Neural progenitor cell (in vitro differentiated cells): ENCODE results near the gene BUD23. TPM values are rescaled to one million over a fixed set of nuclear protein-coding genes. Genes with fewer than 3 reads are reported as not detected.
A peak's percentile ranks its signal among the peaks of the same experiment; 100 is the strongest.

Experiments used
- DNase-seq: peaks from one replicate; pipeline ENCODE4 v3.0.0-alpha.2; 2016; ENCODE audit warnings: low spot score
- H2AFZ ChIP-seq: fragments of 200-600 bp; sonication (generic); replicated peaks from 2 replicates; pipeline ENCODE4 v1.6.1; 2016; ENCODE audit warnings: antibody characterized with exemption
- H3F3A ChIP-seq: fragments of 200-600 bp; sonication (generic); 2 replicates; pipeline ENCODE4 v1.6.1; 2016; ENCODE audit warnings: antibody characterized with exemption, low read depth
- H3K27ac ChIP-seq: fragments of 200-600 bp; sonication (generic); 2 replicates; pipeline ENCODE4 v1.5.1; 2016; ENCODE audit warnings: mild to moderate bottlenecking
- H3K27me3 ChIP-seq: fragments of 200-600 bp; sonication (generic); 2 replicates; pipeline ENCODE4 v1.6.1; 2016; ENCODE audit warnings: mild to moderate bottlenecking, moderate library complexity
- H3K36me3 ChIP-seq: fragments of 200-600 bp; sonication (generic); 2 replicates; pipeline ENCODE4 v1.5.1; 2016
- H3K4me1 ChIP-seq: fragments of 200-600 bp; sonication (generic); 2 replicates; pipeline ENCODE4 v1.6.1; 2016; ENCODE audit warnings: mixed run types
- H3K4me2 ChIP-seq: fragments of 200-600 bp; sonication (generic); 2 replicates; pipeline ENCODE4 v1.6.1; 2016
- H3K4me3 ChIP-seq: fragments of 200-600 bp; sonication (generic); 2 replicates; pipeline ENCODE4 v1.5.1; 2016
- H3K79me2 ChIP-seq: fragments of 200-600 bp; sonication (generic); 2 replicates; pipeline ENCODE4 v1.6.1; 2016; ENCODE audit warnings: low read depth
- H3K9ac ChIP-seq: fragments of 200-600 bp; sonication (generic); 2 replicates; pipeline ENCODE4 v1.6.1; 2016
- H3K9me3 ChIP-seq: fragments of 200-600 bp; sonication (generic); 2 replicates; pipeline ENCODE4 v1.5.1; 2016; ENCODE audit warnings: low read depth
- H4K20me1 ChIP-seq: fragments of 200-600 bp; sonication (generic); 2 replicates; pipeline ENCODE4 v1.6.1; 2016; ENCODE audit warnings: low read depth
- H3K27ac Mint-ChIP-seq: 3 replicates; pipeline ENCODE4 v1.8.0; 2021; ENCODE audit warnings: mixed read lengths
- H3K27me3 Mint-ChIP-seq: 2 replicates; pipeline ENCODE4 v1.8.0; 2022; ENCODE audit warnings: low read depth, mild to moderate bottlenecking, inconsistent platforms, moderate library complexity, mixed read lengths; ENCODE audit not compliant: insufficient read depth
- H3K36me3 Mint-ChIP-seq: 3 replicates; pipeline ENCODE4 v1.8.0; 2021; ENCODE audit warnings: mixed read lengths
- H3K4me1 Mint-ChIP-seq: 3 replicates; pipeline ENCODE4 v1.8.0; 2021; ENCODE audit warnings: mixed read lengths
- H3K4me3 Mint-ChIP-seq: 3 replicates; pipeline ENCODE4 v1.8.0; 2021; ENCODE audit warnings: mild to moderate bottlenecking, moderate library complexity, mixed read lengths
- H3K9me3 Mint-ChIP-seq: 3 replicates; pipeline ENCODE4 v1.8.0; 2020; ENCODE audit warnings: mixed read lengths
- EZH2 ChIP-seq: fragments of 200-600 bp; sonication (generic); IDR thresholded peaks from 2 replicates; pipeline ENCODE4 v1.6.1; 2017; ENCODE audit warnings: antibody characterized with exemption, mild to moderate bottlenecking, moderate library complexity
- EZH2phosphoT487 ChIP-seq: fragments of 200-600 bp; sonication (generic); IDR thresholded peaks from 2 replicates; pipeline ENCODE4 v1.6.1; 2017; ENCODE audit warnings: antibody characterized with exemption
- total RNA-seq: library from RNA; depleted of rRNA; stranded (reverse); fragments of >200 nt; gene quantifications from 2 replicates; pipeline ENCODE4 v1.2.3, GENCODE V29; 2015; ENCODE audit warnings: low replicate concordance
- TF ChIP-seq, protein P1 (sequence below): fragments of 200-600 bp; sonication (generic); IDR thresholded peaks from 2 replicates; pipeline ENCODE4 v1.5.1; 2017; ENCODE audit warnings: antibody characterized with exemption, mild to moderate bottlenecking

Gene BUD23
- total RNA-seq, 1 donor from 2014 or later, result 22.8 TPM

GRCh38 chr7:73730485-73730884 lies 47.1 kb downstream of the BUD23 start:
- no peak overlapping the region for H3K4me3 ChIP-seq
- Mint-ChIP-seq H3K36me3 (peaks cover 1% of the 10 kb centered on the region), H3K27me3 (peaks cover 9% of the 10 kb centered on the region), H3K27ac (no peak overlapping the region), H3K4me1 (peaks cover 10% of the 10 kb centered on the region), H3K4me3 (no peak overlapping the region), H3K9me3 (no peaks in the 10 kb centered on the region)
- peak overlapping the region; percentile 19 for H2AFZ ChIP-seq
- H3K9me3 ChIP-seq, result no peaks in the 10 kb centered on the region
- H3K36me3 ChIP-seq, result no peaks in the 10 kb centered on the region
- DNase-seq, result no peak
- no peaks in the 10 kb centered on the region for H3K27me3 ChIP-seq
- peaks cover 8% of the 10 kb centered on the region for H3F3A ChIP-seq
- H4K20me1 ChIP-seq, result no peaks in the 10 kb centered on the region
- no peaks in the 10 kb centered on the region for H3K79me2 ChIP-seq
- H3K4me1 ChIP-seq, result no peaks in the 10 kb centered on the region
- H3K4me2 ChIP-seq, result no peak overlapping the region
- H3K9ac ChIP-seq, result no peak overlapping the region
- no peak overlapping the region for H3K27ac ChIP-seq
- TF ChIP-seq, protein P1, sequence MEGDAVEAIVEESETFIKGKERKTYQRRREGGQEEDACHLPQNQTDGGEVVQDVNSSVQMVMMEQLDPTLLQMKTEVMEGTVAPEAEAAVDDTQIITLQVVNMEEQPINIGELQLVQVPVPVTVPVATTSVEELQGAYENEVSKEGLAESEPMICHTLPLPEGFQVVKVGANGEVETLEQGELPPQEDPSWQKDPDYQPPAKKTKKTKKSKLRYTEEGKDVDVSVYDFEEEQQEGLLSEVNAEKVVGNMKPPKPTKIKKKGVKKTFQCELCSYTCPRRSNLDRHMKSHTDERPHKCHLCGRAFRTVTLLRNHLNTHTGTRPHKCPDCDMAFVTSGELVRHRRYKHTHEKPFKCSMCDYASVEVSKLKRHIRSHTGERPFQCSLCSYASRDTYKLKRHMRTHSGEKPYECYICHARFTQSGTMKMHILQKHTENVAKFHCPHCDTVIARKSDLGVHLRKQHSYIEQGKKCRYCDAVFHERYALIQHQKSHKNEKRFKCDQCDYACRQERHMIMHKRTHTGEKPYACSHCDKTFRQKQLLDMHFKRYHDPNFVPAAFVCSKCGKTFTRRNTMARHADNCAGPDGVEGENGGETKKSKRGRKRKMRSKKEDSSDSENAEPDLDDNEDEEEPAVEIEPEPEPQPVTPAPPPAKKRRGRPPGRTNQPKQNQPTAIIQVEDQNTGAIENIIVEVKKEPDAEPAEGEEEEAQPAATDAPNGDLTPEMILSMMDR, result no peak
- TF ChIP-seq EZH2phosphoT487 (no peak), EZH2 (no peak)

DNA sequence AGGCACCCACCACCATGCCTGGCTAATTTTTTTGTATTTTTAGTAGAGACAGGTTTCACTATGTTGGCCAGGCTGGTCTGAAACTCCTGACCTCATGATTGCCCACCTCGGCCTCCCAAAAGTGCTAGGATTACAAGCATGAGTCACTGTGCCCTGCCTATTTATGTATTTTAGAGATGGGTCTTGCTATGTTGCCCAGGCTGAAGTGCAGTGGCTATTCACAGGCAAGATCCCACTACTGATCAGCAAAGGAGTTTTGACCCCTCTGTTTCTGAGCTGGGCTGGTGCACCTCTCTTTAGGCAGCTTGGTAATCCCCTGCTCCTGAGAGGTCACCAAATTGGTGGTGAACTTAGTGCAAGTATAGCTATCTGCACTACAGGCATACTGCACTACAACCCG lies 49.0 kb downstream of the BUD23 start:
- Histone ChIP-seq H2AFZ (no peak overlapping the region), H4K20me1 (peaks cover 2% of the 10 kb centered on the region), H3F3A (peaks cover 8% of the 10 kb centered on the region), H3K36me3 (no peaks in the 10 kb centered on the region), H3K27me3 (no peaks in the 10 kb centered on the region), H3K4me2 (no peak overlapping the region), H3K79me2 (no peaks in the 10 kb centered on the region), H3K4me3 (no peak overlapping the region), H3K4me1 (no peaks in the 10 kb centered on the region), H3K9me3 (no peaks in the 10 kb centered on the region), H3K27ac (no peak overlapping the region), H3K9ac (no peak overlapping the region)
- no peak overlapping the region for H3K27ac Mint-ChIP-seq
- TF ChIP-seq, protein P1, result no peak
- TF ChIP-seq EZH2, result no peak
- TF ChIP-seq EZH2phosphoT487, result no peak
- no peaks in the 10 kb centered on the region for H3K9me3 Mint-ChIP-seq
- no peak for DNase-seq
- no peak overlapping the region for H3K4me3 Mint-ChIP-seq
- H3K4me1 Mint-ChIP-seq, result peaks cover 14% of the 10 kb centered on the region
- peaks cover 3% of the 10 kb centered on the region for H3K36me3 Mint-ChIP-seq
- H3K27me3 Mint-ChIP-seq, result peaks cover 9% of the 10 kb centered on the region

GRCh38 chr7:73734619-73735527 lies 51.5 kb downstream of the BUD23 start:
- Histone ChIP-seq H3K9ac (no peak overlapping the region), H4K20me1 (peaks cover 7% of the 10 kb centered on the region), H3K9me3 (no peaks in the 10 kb centered on the region), H3K4me1 (no peaks in the 10 kb centered on the region), H2AFZ (no peak overlapping the region), H3K36me3 (no peaks in the 10 kb centered on the region), H3F3A (peaks cover 13% of the 10 kb centered on the region), H3K4me2 (no peak overlapping the region), H3K27me3 (no peaks in the 10 kb centered on the region), H3K79me2 (peaks cover 5% of the 10 kb centered on the region), H3K27ac (no peak overlapping the region), H3K4me3 (no peak overlapping the region)
- peak overlapping the region; percentile 21 for H3K4me3 Mint-ChIP-seq
- H3K9me3 Mint-ChIP-seq, result no peaks in the 10 kb centered on the region
- peak; percentile 90 for DNase-seq
- H3K27ac Mint-ChIP-seq, result no peak overlapping the region
- no peak for TF ChIP-seq EZH2
- TF ChIP-seq, protein P1, result peak; percentile 86
- H3K36me3 Mint-ChIP-seq, result peaks cover 3% of the 10 kb centered on the region
- H3K4me1 Mint-ChIP-seq, result peaks cover 20% of the 10 kb centered on the region
- peaks cover 11% of the 10 kb centered on the region for H3K27me3 Mint-ChIP-seq
